ENCODE measurements around the gene RABEP2. TPM values are rescaled to one million over a fixed set of nuclear protein-coding genes. Genes with fewer than 3 reads are reported as not detected.

The RABEP2 gene
- total RNA-seq, 1 donor from 2014 or later = 64.5 TPM

GRCh38 chr16:28936784-28937155, 11.7 kb upstream of the RABEP2 start:
- no peaks in the 10 kb centered on the region for H3K9me3 ChIP-seq
- DNase-seq (ENCODE audit: low spot score in 2 of 2) = no peak
- H3K4me3 ChIP-seq = no peak overlapping the region
- TF ChIP-seq CTCF (IDR thresholded peaks at IDR 0.05) = no peak
- H3K36me3 ChIP-seq = no peaks in the 10 kb centered on the region
- H3K27ac ChIP-seq = no peak overlapping the region
- no peaks in the 10 kb centered on the region for H3K4me1 ChIP-seq
- intact Hi-C loops (cut with DNase I) = no loop called here
- H3K27me3 ChIP-seq = no peaks in the 10 kb centered on the region

- H3K9me3 ChIP-seq = no peaks in the 10 kb centered on the region
- intact Hi-C loops (cut with DNase I) = no loop called here
- peak overlapping the region in 1 of 2 donors; percentile 44 for H3K4me3 ChIP-seq
- DNase-seq (ENCODE audit: low spot score in 2 of 2) = peak; percentile 54 to 84
- H3K36me3 ChIP-seq = no peaks in the 10 kb centered on the region
- no peak for TF ChIP-seq CTCF (IDR thresholded peaks at IDR 0.05)
- no peaks in the 10 kb centered on the region for H3K4me1 ChIP-seq
- no peak overlapping the region for H3K27ac ChIP-seq
- H3K27me3 ChIP-seq = no peaks in the 10 kb centered on the region
Measured at GRCh38 chr16:28935924-28936783, 11.1 kb upstream of the RABEP2 start.

GRCh38 chr16:28935346-28935745, 10.3 kb upstream of the RABEP2 start:
- Histone ChIP-seq H3K27ac (no peak overlapping the region), H3K9me3 (no peaks in the 10 kb centered on the region), H3K4me3 (no peak overlapping the region), H3K27me3 (no peaks in the 10 kb centered on the region), H3K4me1 (no peaks in the 10 kb centered on the region), H3K36me3 (no peaks in the 10 kb centered on the region)
- DNase-seq (ENCODE audit: low spot score in 2 of 2) = no peak
- intact Hi-C loops (cut with DNase I) = no loop called here
- no peak for TF ChIP-seq CTCF (IDR thresholded peaks at IDR 0.05)

GRCh38 chr16:28933171-28933570, 8.1 kb upstream of the RABEP2 start:
- DNase-seq (ENCODE audit: low spot score in 2 of 2) = no peak
- H3K27me3 ChIP-seq = no peaks in the 10 kb centered on the region
- H3K36me3 ChIP-seq = no peaks in the 10 kb centered on the region
- H3K9me3 ChIP-seq = no peaks in the 10 kb centered on the region
- H3K4me3 ChIP-seq = no peak overlapping the region
- no peaks in the 10 kb centered on the region for H3K4me1 ChIP-seq
- no peak for TF ChIP-seq CTCF (IDR thresholded peaks at IDR 0.05)
- H3K27ac ChIP-seq = no peak overlapping the region
- intact Hi-C loops (cut with DNase I) = no loop called here

GRCh38 chr16:28932339-28933141, 7.5 kb upstream of the RABEP2 start:
- no peak for DNase-seq (ENCODE audit: low spot score in 2 of 2)
- H3K27me3 ChIP-seq = no peaks in the 10 kb centered on the region
- no peaks in the 10 kb centered on the region for H3K4me1 ChIP-seq
- H3K36me3 ChIP-seq = no peaks in the 10 kb centered on the region
- intact Hi-C loops (cut with DNase I) = no loop called here
- H3K9me3 ChIP-seq = no peaks in the 10 kb centered on the region
- TF ChIP-seq CTCF (IDR thresholded peaks at IDR 0.05) = no peak
- H3K27ac ChIP-seq = no peak overlapping the region
- H3K4me3 ChIP-seq = no peak overlapping the region

Measured in ascending aorta (tissue), 2 donors.